Central memory CD4-positive, alpha-beta T cell (primary cell): Measurements from ENCODE around the gene ADARB1.

Experiments
- DNase-seq: peaks from one replicate; pipeline ENCODE4 v3.0.0; 2022

The ADARB1 gene

DNA sequence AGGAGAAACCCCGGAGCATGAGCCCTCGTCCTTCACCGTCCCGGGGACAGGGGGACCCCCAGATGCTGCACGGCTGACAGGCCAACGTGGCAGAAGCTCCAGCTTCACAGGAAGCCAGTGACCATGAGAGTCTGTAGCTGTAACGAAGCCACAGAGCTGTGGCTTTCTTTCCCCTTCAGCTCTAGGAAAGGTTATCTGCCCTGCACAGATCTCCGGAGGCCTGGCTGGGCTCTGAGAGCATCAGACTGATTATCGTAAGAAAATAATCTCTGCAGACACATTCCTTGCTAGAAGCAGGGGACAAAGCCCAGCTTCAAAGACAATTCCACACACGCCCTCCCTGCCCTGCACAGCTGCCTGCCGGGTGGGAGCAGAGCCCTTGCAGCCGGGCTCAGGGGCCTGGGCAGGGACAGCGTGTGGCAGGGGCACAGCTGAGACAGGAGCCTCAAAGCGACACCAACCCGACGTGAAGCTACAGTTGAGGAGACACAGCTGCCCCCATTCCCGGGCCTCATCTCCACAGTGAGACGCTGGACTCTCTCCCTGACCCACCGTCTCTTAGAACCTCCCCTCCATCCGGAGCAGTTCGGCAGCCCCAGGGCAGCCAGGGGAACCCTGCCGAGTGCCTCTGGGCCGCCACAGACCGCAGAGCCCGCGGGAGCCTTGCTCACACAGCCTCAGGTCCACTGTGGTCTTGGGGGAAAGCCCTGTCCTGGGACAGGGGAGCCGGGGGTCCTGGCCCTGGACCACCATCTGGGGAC is 182.7 kb downstream of the ADARB1 start:
- no peak for DNase-seq

DNA sequence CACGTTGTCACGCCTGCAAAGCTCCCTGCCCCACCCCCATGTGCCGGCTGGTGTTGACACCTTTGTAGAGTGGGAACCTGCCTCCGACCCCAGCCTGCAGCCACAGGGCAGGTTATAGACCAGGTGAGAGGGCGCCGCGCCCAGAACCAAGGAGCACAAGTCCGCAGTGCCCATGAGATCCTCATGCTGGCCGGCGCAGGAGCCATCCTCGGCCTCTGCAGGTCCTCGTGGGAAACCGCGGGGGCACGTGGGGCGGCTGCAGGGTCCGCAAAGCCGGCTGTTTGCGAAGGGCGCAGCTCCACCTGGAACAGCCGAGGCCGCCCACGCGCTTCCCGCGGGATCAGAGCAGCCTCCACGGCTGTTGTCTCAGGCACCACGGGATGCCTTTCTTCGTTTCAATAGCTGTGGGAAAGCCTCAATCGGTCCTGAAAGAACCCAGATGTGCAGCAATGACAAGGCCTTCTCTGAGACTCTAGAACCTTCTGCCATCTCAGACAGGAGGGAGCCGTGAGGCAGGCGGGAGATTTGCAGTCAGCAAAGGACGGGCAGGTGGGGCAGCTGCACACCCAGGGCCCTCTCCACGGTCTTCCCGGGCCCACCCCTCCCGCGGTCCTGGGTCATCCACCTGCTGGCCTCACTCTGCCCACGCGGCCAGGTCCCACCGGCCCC is 183.4 kb downstream of the ADARB1 start:
- DNase-seq: no peak

DNA sequence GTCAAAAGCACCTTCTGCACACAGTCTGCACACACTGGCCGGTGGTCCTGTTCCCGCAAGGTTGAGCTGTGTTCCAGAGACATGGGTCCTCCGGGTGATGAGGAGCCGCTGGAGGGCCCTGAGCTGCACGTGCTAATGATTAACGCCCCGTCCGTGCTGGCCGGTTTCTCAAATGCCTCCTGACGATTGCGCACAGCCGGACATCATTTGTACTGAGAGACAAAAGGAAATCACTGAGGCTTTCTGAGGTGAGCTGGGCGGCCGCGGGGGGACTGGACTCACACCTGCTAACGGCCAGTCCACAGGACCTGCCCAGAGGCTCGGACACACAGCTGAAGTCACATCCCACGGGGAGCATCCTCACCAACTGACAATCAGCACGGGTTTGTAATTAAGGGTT is 184.1 kb downstream of the ADARB1 start:
- DNase-seq: no peak

DNA sequence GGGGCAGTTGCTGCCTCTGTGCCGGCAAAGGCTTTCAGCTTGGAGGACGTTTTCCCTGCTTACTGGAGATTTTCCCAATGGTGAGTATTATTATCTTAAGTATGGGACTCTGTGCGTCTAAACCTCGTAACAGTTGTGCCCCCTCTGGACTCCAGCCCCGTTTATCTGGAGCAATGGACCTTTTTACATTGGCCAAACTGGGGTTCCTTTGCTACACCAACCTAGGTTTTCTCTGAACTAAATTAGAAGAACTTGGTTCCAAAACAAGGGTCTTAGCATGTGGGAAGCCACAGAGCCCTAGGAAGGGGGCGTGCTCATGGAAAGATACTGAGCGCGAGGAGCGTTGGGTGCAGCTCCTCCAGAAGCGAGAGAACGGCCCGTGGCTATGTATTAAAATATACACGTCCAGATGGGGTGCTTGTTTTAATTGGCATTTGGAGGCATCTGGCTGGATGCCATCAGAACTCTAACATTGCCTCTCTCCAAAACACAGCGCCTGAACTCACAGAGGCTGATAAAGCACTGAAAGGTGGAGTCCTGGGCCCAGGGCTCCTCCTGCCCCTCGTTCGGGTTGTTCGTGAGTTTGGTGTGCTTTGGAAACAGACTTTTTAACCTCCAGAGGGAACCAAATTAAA is 184.9 kb downstream of the ADARB1 start:
- no peak for DNase-seq

DNA sequence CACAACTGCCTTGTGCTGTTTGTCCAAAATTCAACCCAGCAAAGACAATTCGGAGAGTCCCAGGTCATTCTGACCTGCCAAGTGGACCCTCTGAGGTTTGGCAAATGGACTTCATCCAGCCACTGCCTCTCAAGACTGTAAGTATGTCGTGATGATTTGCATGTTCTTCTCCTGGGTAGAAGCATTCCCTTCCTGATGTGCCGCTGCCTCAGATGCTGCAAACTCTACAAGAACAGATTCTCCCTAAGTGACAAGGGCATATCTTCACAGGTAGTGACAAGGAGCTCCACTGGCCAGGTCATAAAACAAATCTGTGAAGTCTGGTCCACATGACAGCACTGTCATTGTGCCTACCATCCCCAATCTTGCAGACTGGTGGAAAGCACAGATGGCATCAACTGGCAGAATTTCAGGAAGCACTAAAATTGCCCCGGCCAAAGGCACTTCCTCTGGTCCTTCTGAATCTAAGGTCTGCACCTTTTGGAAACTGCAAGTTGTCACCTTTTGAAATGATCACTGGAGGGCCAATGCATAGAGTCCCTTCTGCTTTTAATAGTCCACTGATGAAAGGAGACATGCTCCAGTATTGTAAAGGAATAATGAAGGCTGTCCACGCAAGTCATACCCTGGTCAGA is 185.9 kb downstream of the ADARB1 start:
- no peak for DNase-seq

DNA sequence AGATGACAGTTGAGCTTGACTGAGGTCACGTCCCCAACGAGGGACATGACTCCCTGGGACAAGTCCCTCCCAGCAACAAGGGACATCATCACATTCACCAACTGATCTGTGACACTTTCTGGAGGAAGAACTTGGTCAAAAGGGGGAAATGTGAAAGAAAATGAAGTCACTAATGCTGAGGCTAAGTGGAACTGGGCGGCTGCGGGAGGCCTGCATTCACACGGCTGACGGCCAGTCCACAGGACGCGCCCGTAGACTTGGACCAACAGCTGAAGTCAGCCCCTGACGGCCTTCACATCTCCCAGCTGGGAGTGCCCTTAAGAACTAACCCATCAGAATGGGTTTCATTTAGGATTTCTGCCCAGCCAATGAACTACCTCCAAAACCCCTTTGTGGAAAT is 186.7 kb downstream of the ADARB1 start:
- DNase-seq: no peak

DNA sequence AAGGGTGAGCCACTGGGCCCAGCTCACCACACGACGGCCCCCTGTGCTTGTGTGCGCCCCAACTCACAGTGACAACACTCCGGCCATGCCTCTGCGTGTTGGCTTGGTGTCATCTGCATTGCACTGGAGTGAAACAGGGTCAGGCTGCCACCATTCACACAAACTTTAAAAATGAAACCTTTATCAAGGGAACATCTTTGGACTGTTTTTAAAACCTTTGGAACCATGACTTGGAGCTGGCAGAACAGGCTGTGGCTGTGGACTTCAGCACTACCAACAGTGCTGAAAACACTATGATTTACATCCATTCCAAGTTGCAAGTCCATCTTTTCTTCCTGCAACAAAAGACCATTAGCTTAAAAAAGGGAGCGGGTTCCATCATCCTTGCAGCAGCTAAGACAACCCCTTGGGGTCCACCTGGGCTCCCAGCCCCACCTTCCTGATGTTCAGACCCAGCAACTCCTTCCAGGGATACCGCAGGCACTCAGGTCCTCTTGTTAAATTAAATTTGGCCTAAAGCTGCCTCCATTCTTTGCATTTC is 187.7 kb downstream of the ADARB1 start:
- no peak for DNase-seq

DNA sequence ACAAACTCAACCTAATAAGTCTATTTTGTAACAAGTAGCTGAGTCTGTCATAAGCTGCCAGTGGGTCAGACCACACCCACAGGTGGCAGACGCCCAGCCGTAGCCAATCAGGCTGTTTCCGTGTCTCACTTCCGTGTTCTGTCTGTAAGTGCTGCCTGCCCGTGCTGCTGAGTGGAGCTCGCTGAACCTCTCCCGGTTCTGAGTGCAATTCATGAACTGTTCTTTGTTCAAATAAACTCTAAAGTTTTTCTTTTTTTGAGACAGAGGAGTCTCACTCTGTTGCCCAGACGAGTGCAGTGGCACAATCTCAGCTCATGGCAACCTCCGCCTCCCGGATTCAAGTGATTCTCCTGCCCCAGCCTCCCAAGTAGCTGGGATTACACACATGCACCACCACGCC is 188.2 kb downstream of the ADARB1 start:
- no peak for DNase-seq

DNA sequence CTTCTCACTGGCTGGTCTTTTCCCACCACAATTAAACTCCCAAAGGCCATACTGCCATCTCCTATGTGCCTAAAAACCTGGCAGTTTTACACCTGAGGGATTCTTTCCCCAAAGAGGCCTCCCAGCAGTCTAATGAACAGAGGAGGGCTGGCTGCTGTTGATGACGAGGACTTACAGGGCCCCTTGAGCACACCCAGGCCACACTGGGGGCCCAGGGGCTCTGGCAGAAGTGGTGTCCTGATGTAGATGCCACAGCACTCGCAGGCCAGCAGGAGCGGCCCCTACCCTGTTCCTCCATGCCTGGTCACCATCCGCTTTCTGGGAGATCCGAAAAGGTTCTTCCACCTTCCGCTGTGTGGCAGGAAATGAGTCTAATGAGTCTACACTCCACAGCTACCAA is 189.2 kb downstream of the ADARB1 start:
- DNase-seq: no peak

DNA sequence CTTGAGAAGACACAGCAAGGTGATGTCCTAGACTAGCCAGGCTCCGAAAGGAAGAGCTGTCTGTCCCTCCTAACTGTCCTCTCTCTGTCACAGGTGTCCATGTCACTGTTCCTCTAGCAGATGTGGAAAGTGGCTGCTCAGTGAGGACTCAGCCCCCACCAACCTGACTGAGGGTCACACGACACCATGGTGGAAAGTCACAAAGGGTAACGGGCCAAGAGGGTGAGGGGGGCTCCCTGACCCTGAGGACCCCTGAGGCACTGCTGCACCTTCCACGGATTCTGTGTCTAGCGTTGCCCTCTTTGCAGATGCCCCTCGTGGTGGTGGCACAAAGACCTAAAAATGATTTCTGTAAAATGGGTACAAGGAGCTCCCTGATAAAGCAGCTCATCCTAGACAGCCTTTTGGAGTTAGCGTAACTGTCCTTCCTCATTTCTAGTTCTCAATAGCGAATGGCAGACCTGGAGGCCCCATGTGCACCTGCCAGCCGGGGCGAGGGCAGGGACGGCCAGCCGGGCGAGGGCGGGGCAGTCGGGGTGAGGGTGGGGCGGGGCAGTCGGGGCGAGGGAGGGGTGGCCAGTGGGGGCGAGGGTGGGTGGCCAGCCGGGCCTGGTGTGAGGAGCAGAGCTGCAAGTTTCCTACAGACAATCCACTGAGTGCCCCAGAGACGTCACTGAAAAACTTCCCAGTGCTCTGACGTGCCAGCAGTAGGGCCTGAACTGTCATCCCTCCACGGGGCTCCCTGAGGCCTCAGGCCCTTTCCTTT is 189.9 kb downstream of the ADARB1 start:
- no peak for DNase-seq

DNA sequence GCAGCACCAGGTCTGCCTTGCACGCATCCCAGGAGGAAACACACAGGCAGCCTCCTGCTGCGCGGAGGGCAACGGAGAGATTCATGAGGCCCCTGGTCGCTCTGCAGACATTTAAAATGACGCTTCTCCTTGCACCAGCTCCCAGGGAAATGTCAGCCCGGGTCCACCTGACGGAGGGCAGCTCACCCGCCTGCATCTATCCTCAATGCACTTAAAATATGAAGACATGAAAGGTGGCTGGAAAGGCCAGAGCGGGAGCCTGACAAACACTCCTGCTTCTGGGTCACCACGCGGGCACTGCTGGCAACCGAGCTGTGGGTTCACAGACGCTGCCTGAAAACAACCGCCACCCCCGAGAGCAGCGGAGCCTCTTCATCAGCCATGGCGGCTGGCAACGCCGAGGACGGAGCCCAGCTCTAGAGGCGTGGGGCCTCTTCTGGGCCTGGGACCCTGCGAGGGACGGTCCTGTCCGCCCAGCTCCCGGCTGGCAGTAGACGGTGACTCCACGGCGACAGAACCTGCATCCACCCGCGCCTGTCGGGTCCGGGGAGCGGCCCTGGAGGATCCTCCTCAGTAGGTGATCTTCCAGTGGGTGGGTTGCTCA is 190.6 kb downstream of the ADARB1 start:
- no peak for DNase-seq

DNA sequence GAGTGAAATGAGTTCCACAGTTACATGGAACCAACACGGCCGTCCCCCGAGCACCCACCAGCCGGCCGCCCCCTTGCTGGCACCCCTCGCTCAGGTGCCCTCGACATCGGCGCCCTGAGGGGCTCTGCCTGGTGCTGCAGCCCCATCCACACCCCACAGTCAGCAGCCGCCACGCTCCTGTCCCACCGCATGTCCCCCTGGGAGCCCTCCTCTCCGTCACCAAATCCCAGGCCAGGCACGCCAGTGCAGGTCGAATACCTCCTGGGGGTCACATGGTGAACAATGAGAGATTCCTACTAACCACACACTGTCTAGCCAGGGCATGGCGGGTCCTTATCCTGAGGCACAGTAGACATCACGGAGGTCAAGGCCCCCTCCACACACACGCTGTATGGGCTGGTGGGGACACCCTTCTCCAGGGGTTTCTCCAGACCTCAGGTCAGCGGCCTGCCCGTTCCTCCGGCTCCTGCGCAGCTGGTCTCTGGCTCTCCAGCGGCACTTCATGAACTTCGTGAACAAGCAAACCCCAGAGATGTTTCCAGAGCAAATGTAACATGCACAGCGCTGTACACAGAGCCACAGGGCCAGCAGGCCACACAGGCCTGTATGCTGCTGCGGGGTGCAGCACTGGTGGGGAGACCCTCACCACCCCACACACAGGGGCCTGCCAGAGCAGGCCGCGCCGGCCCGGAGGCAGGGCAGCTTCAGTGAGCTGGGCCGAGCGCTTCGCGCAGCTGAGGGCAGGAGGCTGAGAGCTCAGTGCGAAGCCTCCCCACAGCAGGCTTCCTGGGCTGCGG is 191.5 kb downstream of the ADARB1 start:
- DNase-seq: no peak

DNA sequence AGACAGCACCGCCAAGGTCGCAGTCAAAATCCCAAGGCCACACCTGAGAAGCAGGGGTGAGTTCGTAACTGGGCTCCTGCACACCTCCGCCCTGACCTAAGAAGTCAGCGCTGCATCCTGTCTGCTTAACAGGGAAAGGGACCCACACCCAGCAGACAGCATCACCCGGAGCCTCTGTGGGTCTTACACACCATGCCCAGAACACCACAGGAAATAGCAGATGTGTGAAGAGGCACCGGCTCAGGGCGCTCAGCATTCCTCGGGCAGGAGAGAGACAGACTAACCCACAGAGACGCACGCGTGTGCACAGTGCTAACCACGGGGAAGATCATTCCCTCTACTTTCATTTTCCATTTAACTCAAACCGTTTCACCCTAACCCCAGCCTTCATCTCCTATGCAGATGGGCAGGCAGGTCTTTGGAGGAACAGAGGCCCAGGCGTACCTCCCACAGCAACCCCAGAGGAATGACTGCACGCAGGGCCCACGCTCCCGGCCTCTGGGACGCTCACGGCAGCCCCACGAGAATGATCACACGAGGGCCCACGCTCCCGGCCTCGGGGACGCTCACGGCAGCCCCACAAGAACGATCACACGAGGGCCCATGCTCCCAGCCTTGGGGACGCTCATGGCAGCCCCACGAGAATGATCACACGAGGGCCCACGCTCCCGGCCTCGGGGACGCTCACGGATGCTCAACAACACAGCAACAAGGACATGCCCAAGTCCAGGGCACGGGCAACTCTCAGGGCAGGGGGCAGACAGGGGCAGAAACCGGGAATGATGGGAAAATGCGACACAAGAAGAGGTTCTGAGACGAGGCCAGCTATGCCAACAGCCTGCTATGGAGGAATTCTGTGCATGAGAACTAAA is 192.4 kb downstream of the ADARB1 start:
- peak; percentile 75 for DNase-seq

DNA sequence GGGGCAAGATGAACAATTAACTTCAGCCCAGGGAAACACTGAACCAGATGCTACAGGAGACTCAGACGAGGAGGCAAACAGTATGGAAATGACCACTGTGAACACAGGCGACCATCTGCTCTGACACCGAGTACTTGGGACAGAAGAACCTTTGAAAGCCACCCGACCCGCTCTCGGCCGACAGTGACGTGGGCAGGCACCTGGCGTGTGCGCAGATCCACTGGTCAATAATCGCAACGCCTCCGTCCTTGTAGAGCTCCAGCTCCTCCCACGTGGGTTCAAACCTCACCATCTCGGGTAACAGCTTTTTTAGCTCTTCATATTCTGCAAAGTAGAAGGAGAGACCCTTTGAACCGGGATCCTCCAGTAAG is 193.0 kb downstream of the ADARB1 start:
- DNase-seq: no peak

DNA sequence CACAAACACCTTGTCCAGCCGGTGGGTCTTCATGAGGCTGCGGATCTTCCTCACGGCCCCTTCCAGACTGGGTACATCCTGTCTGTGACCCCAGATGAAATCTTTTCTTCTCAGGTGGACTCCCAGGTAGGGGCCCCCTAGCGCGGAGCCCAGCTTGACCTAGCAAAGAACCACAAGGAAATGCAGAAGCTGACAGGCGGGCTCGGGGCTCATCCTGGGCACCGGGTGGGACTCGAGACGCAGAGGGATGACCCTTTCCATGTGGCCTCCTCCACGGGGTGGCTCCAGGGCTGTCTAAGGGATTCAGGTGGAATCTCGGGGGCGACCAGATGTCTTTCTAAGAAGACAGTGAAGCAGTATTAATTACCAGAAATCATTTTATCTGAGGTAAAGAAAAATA is 195.5 kb downstream of the ADARB1 start:
- DNase-seq: no peak

DNA sequence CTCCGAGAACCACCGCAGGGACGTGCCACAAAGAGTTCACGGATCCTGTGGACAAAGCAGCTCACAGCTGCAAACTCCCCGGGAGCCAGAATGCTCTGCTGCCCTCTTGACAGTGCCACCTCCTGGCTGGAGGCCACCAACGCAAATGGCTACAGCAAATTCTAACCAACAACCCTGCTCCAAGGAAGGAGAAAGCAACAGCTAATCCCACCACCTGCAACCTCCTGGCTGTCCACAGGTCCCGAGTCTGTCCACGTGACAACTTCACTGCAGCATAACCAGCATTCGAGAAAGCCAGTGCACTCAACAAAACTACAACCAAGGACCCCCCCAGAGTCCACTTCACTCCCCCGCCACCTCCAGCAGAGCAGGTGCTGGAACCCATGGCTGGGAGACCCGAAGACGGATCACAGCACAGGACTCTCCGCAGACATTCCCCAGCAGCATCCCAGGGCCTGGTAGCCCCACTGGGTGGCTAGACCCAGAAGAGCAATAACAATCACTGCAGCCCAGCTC is 196.0 kb downstream of the ADARB1 start:
- no peak for DNase-seq
